HG02970 (cell line): ENCODE results near the gene FBXO27.
A peak's percentile ranks its signal among the peaks of the same experiment; 100 is the strongest.
"Not testable (repeated sequence)": the region's sequence is repeated elsewhere in the genome, so short reads cannot be mapped to it uniquely, and the experiment has no call there.

Experiments
- ATAC-seq: cut with Tn5 transposase; IDR thresholded peaks from one replicate; pipeline ENCODE4 v1.9.1; 2021; ENCODE audit warnings: mild to moderate bottlenecking, moderate library complexity, moderate number of reproducible peaks; ENCODE audit not compliant: unreplicated experiment, low FRiP score

The FBXO27 gene

GRCh38 chr19:38990949-38991697 lies 41.2 kb downstream of the FBXO27 start:
- no peak for ATAC-seq

GRCh38 chr19:38989614-38990013 lies 42.7 kb downstream of the FBXO27 start:
- not testable (repeated sequence) for ATAC-seq

DNA sequence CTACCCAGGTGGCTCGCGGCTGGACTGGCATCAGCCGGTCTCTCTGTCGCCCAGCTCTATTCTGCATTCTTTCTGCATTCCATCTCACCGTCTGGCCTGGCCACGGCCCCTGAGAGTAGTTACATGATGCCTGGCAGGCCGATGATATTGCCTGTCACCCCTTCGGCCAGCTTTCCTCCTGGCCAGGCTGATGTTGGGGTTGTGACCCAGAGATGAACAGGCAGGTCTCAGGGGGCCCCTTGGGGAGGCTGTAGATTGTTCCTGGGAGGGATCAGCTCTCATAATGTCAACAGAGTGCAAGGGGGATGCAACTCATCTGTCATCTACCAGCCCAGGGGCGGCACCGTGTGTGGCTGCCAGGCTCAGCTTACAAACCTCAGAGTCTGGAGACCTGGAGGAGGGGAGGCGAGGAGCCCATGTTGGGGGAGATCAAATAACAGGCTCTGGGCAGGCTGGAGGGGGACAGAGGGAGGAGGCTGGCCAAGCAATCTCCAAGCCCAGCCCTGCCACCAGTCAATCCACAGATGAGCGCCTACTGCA lies 43.2 kb downstream of the FBXO27 start:
- ATAC-seq: no peak

DNA sequence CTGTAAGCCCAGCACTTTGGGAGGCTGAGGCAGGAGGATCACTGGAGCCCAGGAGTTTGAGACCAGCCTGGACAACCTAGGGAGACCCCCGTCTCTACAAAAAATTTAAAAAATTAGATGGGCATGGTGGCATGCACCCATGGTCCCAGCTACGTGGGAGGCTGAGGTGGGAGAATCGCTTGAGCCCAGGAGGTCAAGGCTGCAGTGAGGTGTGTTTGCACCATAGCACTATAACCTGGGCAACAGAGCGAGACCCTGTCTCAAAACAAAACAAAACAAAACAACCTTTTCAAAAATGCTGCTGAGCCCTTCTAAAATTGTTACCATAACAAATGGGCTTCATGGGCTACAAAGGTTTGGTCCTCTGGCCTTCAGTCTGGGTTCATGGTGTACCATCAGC lies 43.7 kb downstream of the FBXO27 start:
- ATAC-seq: not testable (repeated sequence)

DNA sequence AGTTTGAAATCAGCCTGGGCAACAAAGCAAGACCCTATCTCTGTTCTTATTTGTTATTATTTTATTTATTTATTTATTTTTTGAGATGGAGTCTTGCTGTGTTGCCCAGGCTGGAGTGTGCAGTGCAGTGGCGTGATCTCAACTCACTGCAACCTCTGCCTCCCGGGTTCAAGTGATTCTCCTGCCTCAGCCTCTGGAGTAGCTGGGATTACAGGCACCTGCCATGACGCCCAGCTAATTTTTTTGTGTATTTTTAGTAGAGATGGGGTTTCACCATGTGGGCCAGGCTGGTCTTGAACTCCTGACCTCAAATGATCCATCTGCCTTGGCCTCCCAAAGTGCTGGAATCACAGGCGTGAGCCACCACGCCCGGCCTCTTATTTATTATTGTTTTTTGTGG lies 44.6 kb downstream of the FBXO27 start:
- ATAC-seq: not testable (repeated sequence)

GRCh38 chr19:38985262-38985661 lies 47.1 kb downstream of the FBXO27 start:
- ATAC-seq: no peak

- no peak for ATAC-seq
Measured at GRCh38 chr19:38980583-38981374, 51.6 kb downstream of the FBXO27 start.

DNA sequence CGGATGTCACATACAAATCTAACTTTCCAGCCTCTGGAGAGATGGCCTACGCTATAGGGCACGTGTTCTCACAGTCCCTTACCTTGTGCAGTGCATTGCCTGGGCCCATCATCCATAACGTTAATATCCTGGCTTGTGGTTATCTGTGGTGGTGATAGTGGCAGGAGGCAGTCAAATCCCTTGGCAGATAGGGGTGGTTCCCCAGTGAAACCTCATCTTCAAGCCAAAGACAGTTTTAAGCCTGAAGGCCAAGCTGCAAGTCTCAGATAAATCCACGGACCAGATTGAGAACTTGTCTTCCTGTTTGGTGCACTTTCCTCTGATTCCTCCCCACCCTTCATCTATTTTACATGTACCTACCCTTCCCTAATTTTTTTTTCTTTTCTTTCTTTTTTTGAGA lies 52.5 kb downstream of the FBXO27 start:
- no peak for ATAC-seq

- no peak for ATAC-seq
Measured at GRCh38 chr19:38978326-38978689, 54.0 kb downstream of the FBXO27 start.

GRCh38 chr19:38977445-38978325 lies 54.7 kb downstream of the FBXO27 start:
- ATAC-seq: peak; percentile 61

- no peak for ATAC-seq
Measured at GRCh38 chr19:38975861-38976271, 56.5 kb downstream of the FBXO27 start.

- ATAC-seq: no peak
Measured at GRCh38 chr19:38975214-38975860, 57.0 kb downstream of the FBXO27 start, which contains the start of gene FBXO17. Gene FBXO17 (minus strand): TSS chr19:38975742. CDS start chr19:38950319, 25,423 bp downstream.

- ATAC-seq: no peak
Measured at GRCh38 chr19:38974624-38975213, 57.6 kb downstream of the FBXO27 start.
